Mesendoderm (in vitro differentiated cells): ENCODE measurements around the gene SHISAL1.

Experiments used
- DNase-seq: peaks from one replicate; pipeline ENCODE4 v3.0.0; 2013
- H2AK5ac ChIP-seq: 2 replicates; pipeline ENCODE4 v1.6.1; 2013; ENCODE audit warnings: low read length, inconsistent platforms
- H2BK120ac ChIP-seq: 2 replicates; pipeline ENCODE4 v1.6.1; 2013; ENCODE audit warnings: low read depth, mild to moderate bottlenecking, low read length, moderate library complexity, mixed read lengths
- H2BK15ac ChIP-seq: replicated peaks from 2 replicates; pipeline ENCODE4 v1.6.1; 2013; ENCODE audit warnings: low read depth, mild to moderate bottlenecking, moderate library complexity
- H2BK5ac ChIP-seq: 2 replicates; pipeline ENCODE4 v1.6.1; 2013; ENCODE audit warnings: low read length, inconsistent platforms
- H3K18ac ChIP-seq: 2 replicates; pipeline ENCODE4 v1.6.1; 2013; ENCODE audit warnings: mild to moderate bottlenecking, low read length, mixed read lengths
- H3K23ac ChIP-seq: one replicate; pipeline ENCODE4 v1.6.1; 2013; ENCODE audit warnings: low read length
- H3K27ac ChIP-seq: 2 replicates; pipeline ENCODE4 v1.5.1; 2013; ENCODE audit warnings: low read depth, mild to moderate bottlenecking, inconsistent platforms, low read length, moderate library complexity
- H3K27me3 ChIP-seq: 2 replicates; pipeline ENCODE4 v1.6.1; 2013; ENCODE audit warnings: low read length, control low read depth, mild to moderate bottlenecking, inconsistent platforms; ENCODE audit not compliant: insufficient read depth, poor library complexity
- H3K36me3 ChIP-seq: 2 replicates; pipeline ENCODE4 v1.6.1; 2013; ENCODE audit warnings: low read length, inconsistent platforms; ENCODE audit not compliant: control insufficient read depth, insufficient read depth
- H3K4ac ChIP-seq: one replicate; pipeline ENCODE4 v1.6.1; 2013; ENCODE audit warnings: low read depth, mild to moderate bottlenecking, low read length, moderate library complexity
- H3K4me1 ChIP-seq: 2 replicates; pipeline ENCODE4 v1.6.1; 2013; ENCODE audit warnings: low read depth, low read length, inconsistent platforms; ENCODE audit not compliant: control insufficient read depth
- H3K4me2 ChIP-seq: 2 replicates; pipeline ENCODE4 v1.6.1; 2013; ENCODE audit warnings: low read length
- H3K4me3 ChIP-seq: 2 replicates; pipeline ENCODE4 v1.5.1; 2013; ENCODE audit warnings: mild to moderate bottlenecking, low read length
- H3K56ac ChIP-seq: one replicate; pipeline ENCODE4 v1.6.1; 2013; ENCODE audit warnings: low read length
- H3K79me1 ChIP-seq: 2 replicates; pipeline ENCODE4 v1.6.1; 2013; ENCODE audit warnings: low read length, inconsistent platforms
- H3K79me2 ChIP-seq: 2 replicates; pipeline ENCODE4 v1.6.1; 2013; ENCODE audit warnings: mild to moderate bottlenecking, low read length; ENCODE audit not compliant: control insufficient read depth, insufficient read depth
- H3K9ac ChIP-seq: 2 replicates; pipeline ENCODE4 v1.6.1; 2013; ENCODE audit warnings: low read length, inconsistent platforms
- H4K5ac ChIP-seq: one replicate; pipeline ENCODE4 v1.6.1; 2013; ENCODE audit warnings: low read length
- H4K8ac ChIP-seq: one replicate; pipeline ENCODE4 v1.6.1; 2013; ENCODE audit warnings: low read depth, mild to moderate bottlenecking, control low read depth, low read length, moderate library complexity
- WGBS: extraction: QIAGEN DNeasy Blood & Tissue Kit; methylation state at CpG from one replicate; pipeline ENCODE4 v1.1.7; 2013; ENCODE audit warnings: low lambda C conversion rate, missing lambda C conversion rate; ENCODE audit not compliant: insufficient coverage; ENCODE audit errors: extremely low coverage; 5-methylcytosine and 5-hydroxymethylcytosine counted together

Gene SHISAL1

DNA sequence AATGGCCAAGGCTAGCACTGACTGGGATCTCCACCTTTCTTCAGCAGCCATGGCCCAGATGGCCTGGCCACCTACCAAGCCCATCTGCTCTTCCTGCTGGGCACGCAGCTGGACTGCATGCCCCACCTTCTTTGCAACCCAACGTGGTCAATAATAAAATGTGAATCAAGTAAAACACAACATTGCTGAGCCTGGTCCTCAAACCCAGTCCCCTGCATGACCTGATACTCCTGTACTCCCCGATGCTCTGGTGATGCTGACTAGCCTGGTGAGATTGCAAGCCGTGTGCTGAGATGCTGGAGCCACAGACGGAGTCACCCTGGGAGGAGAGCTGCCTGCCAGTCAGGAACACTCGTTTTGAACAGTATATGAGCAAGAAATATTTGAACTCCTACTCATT lies 98.0 kb downstream of the SHISAL1 start:
- DNase-seq: no peak
- no peaks in the 10 kb centered on the region for H3K36me3 ChIP-seq
- no peak overlapping the region for H3K9ac ChIP-seq
- no peak overlapping the region for H3K27ac ChIP-seq
- H3K79me1 ChIP-seq: no peaks in the 10 kb centered on the region
- no peak overlapping the region for H3K23ac ChIP-seq
- no peak overlapping the region for H4K8ac ChIP-seq
- H3K4ac ChIP-seq: no peak overlapping the region
- no CpG with 5 or more reads among the region's 6 CpGs for WGBS
- H3K79me2 ChIP-seq: no peaks in the 10 kb centered on the region
- H3K4me1 ChIP-seq: no peaks in the 10 kb centered on the region
- no peak overlapping the region for H3K56ac ChIP-seq
- no peaks in the 10 kb centered on the region for H3K27me3 ChIP-seq
- H3K4me3 ChIP-seq: no peak overlapping the region
- H2BK5ac ChIP-seq: no peak overlapping the region
- H2BK120ac ChIP-seq: no peak overlapping the region
- no peak overlapping the region for H3K18ac ChIP-seq
- no peak overlapping the region for H2AK5ac ChIP-seq
- no peak overlapping the region for H3K4me2 ChIP-seq
- no peak overlapping the region for H2BK15ac ChIP-seq
- no peak overlapping the region for H4K5ac ChIP-seq

DNA sequence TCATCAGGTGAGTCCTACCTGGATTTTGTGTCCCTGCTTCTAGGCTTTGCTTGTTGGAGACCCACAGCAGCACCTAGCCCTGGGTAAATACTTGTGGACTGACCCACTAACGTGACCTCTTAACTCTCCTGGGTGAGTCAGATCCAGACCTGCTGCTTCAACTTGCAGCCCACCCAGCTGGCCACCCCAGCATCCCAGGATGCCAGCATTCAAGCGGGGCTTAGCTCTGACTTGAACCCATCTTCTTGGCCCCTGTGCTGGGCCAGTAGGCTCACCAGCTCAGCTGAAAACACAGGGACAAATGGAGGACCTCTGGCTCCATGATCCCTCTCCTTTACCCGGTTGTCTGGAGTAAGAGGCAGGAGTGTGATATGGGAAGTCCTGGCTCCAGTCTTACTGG lies 98.6 kb downstream of the SHISAL1 start:
- Histone ChIP-seq H3K4me1 (no peaks in the 10 kb centered on the region), H3K4ac (no peak overlapping the region), H2BK15ac (no peak overlapping the region), H3K9ac (no peak overlapping the region), H3K27me3 (no peaks in the 10 kb centered on the region), H3K79me1 (no peaks in the 10 kb centered on the region), H3K79me2 (no peaks in the 10 kb centered on the region), H2AK5ac (no peak overlapping the region), H4K8ac (no peak overlapping the region), H2BK120ac (no peak overlapping the region), H3K18ac (no peak overlapping the region), H3K4me3 (no peak overlapping the region), H3K36me3 (no peaks in the 10 kb centered on the region), H3K4me2 (no peak overlapping the region), H2BK5ac (no peak overlapping the region), H3K23ac (no peak overlapping the region), H3K56ac (no peak overlapping the region), H4K5ac (no peak overlapping the region), H3K27ac (no peak overlapping the region)
- no CpG with 5 or more reads among the region's 3 CpGs for WGBS
- no peak for DNase-seq

- H2BK15ac ChIP-seq: no peak overlapping the region
- no peaks in the 10 kb centered on the region for H3K36me3 ChIP-seq
- no peak for DNase-seq
- no peaks in the 10 kb centered on the region for H3K27me3 ChIP-seq
- H3K18ac ChIP-seq: no peak overlapping the region
- H3K79me2 ChIP-seq: no peaks in the 10 kb centered on the region
- no peaks in the 10 kb centered on the region for H3K4me1 ChIP-seq
- no peak overlapping the region for H2AK5ac ChIP-seq
- no peak overlapping the region for H3K4ac ChIP-seq
- no peak overlapping the region for H2BK5ac ChIP-seq
- no peak overlapping the region for H4K5ac ChIP-seq
- no peak overlapping the region for H3K27ac ChIP-seq
- no peak overlapping the region for H3K4me2 ChIP-seq
- H3K4me3 ChIP-seq: no peak overlapping the region
- H2BK120ac ChIP-seq: no peak overlapping the region
- no CpG with 5 or more reads among the region's 3 CpGs for WGBS
- no peaks in the 10 kb centered on the region for H3K79me1 ChIP-seq
- H4K8ac ChIP-seq: no peak overlapping the region
- H3K56ac ChIP-seq: no peak overlapping the region
- H3K9ac ChIP-seq: no peak overlapping the region
- no peak overlapping the region for H3K23ac ChIP-seq
Measured at GRCh38 chr22:44213489-44214043, 99.2 kb downstream of the SHISAL1 start.

- Histone ChIP-seq H2BK120ac (no peak overlapping the region), H4K5ac (no peak overlapping the region), H3K27ac (no peak overlapping the region), H3K27me3 (no peaks in the 10 kb centered on the region), H3K56ac (no peak overlapping the region), H3K4me1 (no peaks in the 10 kb centered on the region), H3K23ac (no peak overlapping the region), H2BK15ac (no peak overlapping the region), H3K79me1 (no peaks in the 10 kb centered on the region), H3K4me2 (no peak overlapping the region), H3K18ac (no peak overlapping the region), H3K4ac (no peak overlapping the region), H3K9ac (no peak overlapping the region), H2AK5ac (no peak overlapping the region), H3K4me3 (no peak overlapping the region), H4K8ac (no peak overlapping the region), H3K79me2 (no peaks in the 10 kb centered on the region), H2BK5ac (no peak overlapping the region), H3K36me3 (no peaks in the 10 kb centered on the region)
- no CpG with 5 or more reads among the region's 1 CpG for WGBS
- no peak for DNase-seq
Measured at GRCh38 chr22:44212936-44213335, 99.8 kb downstream of the SHISAL1 start.

GRCh38 chr22:44211946-44212930 lies 100.5 kb downstream of the SHISAL1 start:
- H2BK5ac ChIP-seq: no peak overlapping the region
- H3K79me1 ChIP-seq: no peaks in the 10 kb centered on the region
- H3K23ac ChIP-seq: no peak overlapping the region
- no peak overlapping the region for H4K8ac ChIP-seq
- H2AK5ac ChIP-seq: no peak overlapping the region
- no peak overlapping the region for H3K4me2 ChIP-seq
- H3K4ac ChIP-seq: no peak overlapping the region
- H4K5ac ChIP-seq: no peak overlapping the region
- WGBS: no CpG with 5 or more reads among the region's 12 CpGs
- H3K36me3 ChIP-seq: no peaks in the 10 kb centered on the region
- H3K27ac ChIP-seq: no peak overlapping the region
- no peak for DNase-seq
- H3K27me3 ChIP-seq: no peaks in the 10 kb centered on the region
- no peaks in the 10 kb centered on the region for H3K79me2 ChIP-seq
- H3K9ac ChIP-seq: no peak overlapping the region
- H2BK15ac ChIP-seq: no peak overlapping the region
- no peak overlapping the region for H2BK120ac ChIP-seq
- H3K56ac ChIP-seq: no peak overlapping the region
- no peaks in the 10 kb centered on the region for H3K4me1 ChIP-seq
- no peak overlapping the region for H3K18ac ChIP-seq
- H3K4me3 ChIP-seq: no peak overlapping the region
